A673 (cell line): ENCODE results near the gene PRKAA2. TPM values are rescaled to one million over a fixed set of nuclear protein-coding genes. Genes with fewer than 3 reads are reported as not detected.

Experiments used
- BruUV-seq: library from RNA; stranded (reverse); fragments of 400-500 nt; replicated peaks from 2 replicates; lab custom pipeline; 2021; lab: Mats Ljungman, UMichigan
- CTCF ChIA-PET: fragments of 300-600 bp; sonication (Branson Sonifier 250); formaldehyde crosslinking; loops from one replicate; lab custom pipeline; 2022; ENCODE audit warnings: antibody characterized with exemption; lab: Charles Lee
- POLR2A ChIA-PET: fragments of 300-600 bp; sonication (Branson Sonifier 250); formaldehyde crosslinking; loops from one replicate; lab custom pipeline; 2022; ENCODE audit warnings: antibody characterized with exemption; ENCODE audit not compliant: low non-redundant PET; lab: Charles Lee
- DNase-seq: peaks from one replicate; pipeline ENCODE4 v3.0.0-alpha.2; 2015; ENCODE audit warnings: low spot score
- H3K27ac ChIP-seq: fragments of 200-600 bp; sonication (generic); 2 replicates; pipeline ENCODE4 v1.5.1; 2016; ENCODE audit warnings: mixed run types, low read depth, mild to moderate bottlenecking, mixed read lengths, antibody characterized with exemption, low read length; ENCODE audit not compliant: poor library complexity, severe bottlenecking
- H3K27me3 ChIP-seq: fragments of 200-600 bp; sonication (generic); replicated peaks from 2 replicates; pipeline ENCODE4 v1.6.1; 2017; ENCODE audit warnings: mixed run types, low read depth, mild to moderate bottlenecking, mixed read lengths, antibody characterized with exemption, low read length; ENCODE audit not compliant: insufficient read depth, poor library complexity
- H3K36me3 ChIP-seq: fragments of 200-600 bp; sonication (generic); 2 replicates; pipeline ENCODE4 v1.6.1; 2016; ENCODE audit warnings: mixed run types, mild to moderate bottlenecking, mixed read lengths, antibody characterized with exemption, low read length; ENCODE audit not compliant: insufficient read depth, poor library complexity, severe bottlenecking
- H3K4me1 ChIP-seq: fragments of 200-600 bp; sonication (generic); 2 replicates; pipeline ENCODE4 v1.6.1; 2017; ENCODE audit warnings: mixed run types, mild to moderate bottlenecking, mixed read lengths, antibody characterized with exemption, low read length; ENCODE audit not compliant: insufficient read depth, poor library complexity, severe bottlenecking
- H3K4me3 ChIP-seq: fragments of 200-600 bp; sonication (generic); 2 replicates; pipeline ENCODE4 v1.5.1; 2016; ENCODE audit warnings: low read depth, mixed run types, mild to moderate bottlenecking, mixed read lengths, low read length; ENCODE audit not compliant: poor library complexity, severe bottlenecking
- H3K9me3 ChIP-seq: fragments of 200-600 bp; sonication (generic); 2 replicates; pipeline ENCODE4 v1.6.1; 2016; ENCODE audit warnings: mixed run types, low read depth, mild to moderate bottlenecking, mixed read lengths, antibody characterized with exemption, low read length; ENCODE audit not compliant: poor library complexity, severe bottlenecking
- EZH2 ChIP-seq: fragments of 200-600 bp; sonication (generic); IDR thresholded peaks from 2 replicates; pipeline ENCODE4 v1.6.1; 2017; ENCODE audit warnings: borderline replicate concordance, low read depth, mild to moderate bottlenecking, mixed read lengths, antibody characterized with exemption, low read length; ENCODE audit not compliant: poor library complexity, severe bottlenecking
- intact Hi-C: fragments of 100-400 bp; cut with micrococcal nuclease; formaldehyde crosslinking; loops from one replicate; pipeline ENCODE4 v1.10.0; 2022; ENCODE audit not compliant: unreplicated experiment
- total RNA-seq: library from RNA; stranded (reverse); gene quantifications from 2 replicates; pipeline ENCODE4 v1.2.3, GENCODE V29; 2021
- TF ChIP-seq, protein P1 (sequence below): fragments of 300-800, 200-600 bp; sonication (generic); conservative IDR thresholded peaks from 2 replicates; pipeline ENCODE4 v1.5.1; 2017; ENCODE audit warnings: low read depth, mild to moderate bottlenecking, antibody characterized with exemption, low read length, moderate library complexity, mixed read lengths

Gene PRKAA2
- total RNA-seq, 1 experiment from 2014 or later: 0.11 TPM

DNA sequence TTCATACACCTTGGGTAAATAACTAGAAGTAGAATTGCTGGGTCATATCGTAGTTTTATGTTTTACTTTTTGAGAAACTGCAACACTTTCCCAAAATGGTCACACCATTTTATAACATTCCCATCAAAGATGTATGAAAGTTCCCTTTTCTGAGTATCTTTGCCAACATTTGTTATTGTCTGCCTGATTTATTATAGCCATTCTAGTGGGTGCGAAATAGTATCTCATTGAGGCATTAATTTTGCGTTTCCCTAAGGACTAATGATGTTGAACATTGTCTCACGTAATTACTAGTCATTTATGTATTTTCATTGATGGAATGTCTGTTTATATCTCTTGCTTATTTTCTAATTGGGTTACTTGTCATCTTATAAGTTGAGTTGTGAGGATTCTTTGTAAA lies 3.4 kb downstream of the PRKAA2 start:
- Histone ChIP-seq H3K36me3 (no peaks in the 10 kb centered on the region), H3K27ac (no peak overlapping the region), H3K27me3 (peaks cover 57% of the 10 kb centered on the region), H3K4me1 (no peaks in the 10 kb centered on the region), H3K4me3 (no peak overlapping the region), H3K9me3 (no peaks in the 10 kb centered on the region)
- TF ChIP-seq, protein P1, sequence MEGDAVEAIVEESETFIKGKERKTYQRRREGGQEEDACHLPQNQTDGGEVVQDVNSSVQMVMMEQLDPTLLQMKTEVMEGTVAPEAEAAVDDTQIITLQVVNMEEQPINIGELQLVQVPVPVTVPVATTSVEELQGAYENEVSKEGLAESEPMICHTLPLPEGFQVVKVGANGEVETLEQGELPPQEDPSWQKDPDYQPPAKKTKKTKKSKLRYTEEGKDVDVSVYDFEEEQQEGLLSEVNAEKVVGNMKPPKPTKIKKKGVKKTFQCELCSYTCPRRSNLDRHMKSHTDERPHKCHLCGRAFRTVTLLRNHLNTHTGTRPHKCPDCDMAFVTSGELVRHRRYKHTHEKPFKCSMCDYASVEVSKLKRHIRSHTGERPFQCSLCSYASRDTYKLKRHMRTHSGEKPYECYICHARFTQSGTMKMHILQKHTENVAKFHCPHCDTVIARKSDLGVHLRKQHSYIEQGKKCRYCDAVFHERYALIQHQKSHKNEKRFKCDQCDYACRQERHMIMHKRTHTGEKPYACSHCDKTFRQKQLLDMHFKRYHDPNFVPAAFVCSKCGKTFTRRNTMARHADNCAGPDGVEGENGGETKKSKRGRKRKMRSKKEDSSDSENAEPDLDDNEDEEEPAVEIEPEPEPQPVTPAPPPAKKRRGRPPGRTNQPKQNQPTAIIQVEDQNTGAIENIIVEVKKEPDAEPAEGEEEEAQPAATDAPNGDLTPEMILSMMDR: no peak
- no peak for TF ChIP-seq EZH2
- ChIA-PET POLR2A (no interaction called here), CTCF (no interaction called here)
- BruUV-seq: no TSS peak
- DNase-seq: no peak
- intact Hi-C loops: no loop called here

GRCh38 chr1:56654126-56654923 lies 9.2 kb downstream of the PRKAA2 start:
- peaks cover 4% of the 10 kb centered on the region for H3K9me3 ChIP-seq
- H3K4me1 ChIP-seq: no peaks in the 10 kb centered on the region
- no peaks in the 10 kb centered on the region for H3K36me3 ChIP-seq
- no TSS peak for BruUV-seq
- H3K27ac ChIP-seq: no peak overlapping the region
- ChIA-PET POLR2A (no interaction called here), CTCF (no interaction called here)
- intact Hi-C loops: no loop called here
- peaks cover 6% of the 10 kb centered on the region for H3K27me3 ChIP-seq
- TF ChIP-seq, protein P1: no peak
- TF ChIP-seq EZH2: no peak
- peak; percentile 7 for DNase-seq
- H3K4me3 ChIP-seq: no peak overlapping the region

DNA sequence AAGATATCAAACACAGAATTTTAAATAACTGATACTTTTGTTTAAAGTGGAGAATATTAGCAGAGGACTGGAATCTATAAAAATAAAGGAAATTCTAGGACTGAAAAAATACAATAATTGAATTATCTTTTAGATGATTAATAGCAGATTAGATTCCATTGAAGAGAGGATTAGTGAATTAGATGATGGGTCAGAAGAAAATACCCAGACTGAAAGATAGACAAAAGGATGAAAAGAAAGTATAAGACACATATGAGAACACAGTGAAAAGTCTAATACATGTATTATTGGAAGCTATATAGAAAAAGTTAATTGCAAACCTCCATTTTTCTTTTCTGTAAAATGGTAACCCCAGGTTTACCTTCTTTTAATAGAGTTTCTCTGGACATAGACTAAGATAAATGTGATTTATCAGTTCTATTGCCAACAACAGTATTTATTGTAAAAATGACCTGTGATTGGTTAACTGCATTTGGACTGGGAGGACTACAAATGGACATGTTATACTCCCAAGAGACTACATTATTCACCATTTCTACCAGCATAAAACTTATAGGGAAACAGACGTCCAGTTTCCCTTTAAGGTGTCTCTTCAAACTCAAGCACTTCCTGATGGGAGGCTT lies 11.0 kb downstream of the PRKAA2 start:
- H3K27me3 ChIP-seq: no peaks in the 10 kb centered on the region
- H3K27ac ChIP-seq: no peak overlapping the region
- no TSS peak for BruUV-seq
- no peaks in the 10 kb centered on the region for H3K4me1 ChIP-seq
- H3K9me3 ChIP-seq: peaks cover 4% of the 10 kb centered on the region
- no peak for DNase-seq
- H3K36me3 ChIP-seq: no peaks in the 10 kb centered on the region
- CTCF ChIA-PET: no interaction called here
- POLR2A ChIA-PET: no interaction called here
- intact Hi-C loops: no loop called here
- TF ChIP-seq, protein P1: no peak
- no peak for TF ChIP-seq EZH2
- H3K4me3 ChIP-seq: no peak overlapping the region
